ENCODE results near the gene EPHX1.
"Not testable (repeated sequence)": the region's sequence is repeated elsewhere in the genome, so short reads cannot be mapped to it uniquely, and the experiment has no call there.

EPHX1 gene

DNA sequence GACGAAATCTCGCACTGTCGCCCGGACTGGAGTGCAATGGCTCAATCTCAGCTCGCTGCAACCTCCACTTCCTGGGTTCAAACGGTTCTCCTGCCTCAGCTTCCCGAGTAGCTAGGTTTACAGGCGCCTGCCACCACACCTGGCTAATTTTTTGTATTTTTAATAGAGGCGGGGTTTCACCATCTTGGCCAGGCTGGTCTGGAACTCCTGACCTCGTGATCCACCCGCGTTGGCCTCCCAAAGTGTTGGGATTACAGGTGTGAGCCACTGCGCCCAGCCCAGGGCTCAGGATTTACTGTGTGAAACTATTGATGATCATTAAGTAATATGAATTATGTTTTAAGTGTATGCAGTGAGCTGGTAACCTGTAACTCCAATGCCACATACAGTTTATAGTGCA, 30.8 kb upstream of the EPHX1 start:
- not testable (repeated sequence) for H3K9ac ChIP-seq (ENCODE audit: low read length); H3K36me3 ChIP-seq (ENCODE audit: insufficient read depth, low read length); H3K27me3 ChIP-seq (ENCODE audit: control insufficient read depth in 1 of 2, insufficient read depth in 2 of 2, low read length in 2 of 2); H3K9me3 ChIP-seq (ENCODE audit: low read length)
- peaks cover 58% of the 10 kb centered on the region for H3K4me1 ChIP-seq (ENCODE audit: insufficient read depth, low read length)
- peak overlapping the region; percentile 21 for H3K27ac ChIP-seq (ENCODE audit: low read depth, low read length)
- peak overlapping the region in 1 of 2 donors; percentile 87 for H3K4me3 ChIP-seq (ENCODE audit: low read depth in 1 of 2, low read length in 2 of 2)

DNA sequence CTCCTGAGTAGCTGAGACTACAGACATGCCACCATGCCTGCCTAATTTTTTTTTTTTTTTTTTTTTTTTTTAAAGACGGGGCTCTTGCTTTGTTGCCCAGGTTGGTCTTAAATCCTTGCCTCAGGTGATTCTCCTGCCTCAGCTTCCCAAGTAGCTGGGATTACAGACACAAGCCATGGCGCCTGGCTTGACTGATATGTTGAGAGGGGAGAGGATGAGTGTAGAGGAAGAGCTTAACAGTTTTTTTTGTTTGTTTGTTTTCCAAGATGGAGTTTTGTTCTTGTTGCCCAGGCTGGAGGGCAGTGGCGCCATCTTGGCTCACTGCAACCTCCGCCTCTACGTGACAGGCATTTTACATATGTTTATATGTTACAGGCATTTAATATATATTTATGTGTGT, 29.8 kb upstream of the EPHX1 start:
- H3K27ac ChIP-seq (ENCODE audit: low read depth, low read length): no peak overlapping the region
- no peak overlapping the region for H3K4me3 ChIP-seq (ENCODE audit: low read depth in 1 of 2, low read length in 2 of 2)
- peaks cover 48% of the 10 kb centered on the region for H3K4me1 ChIP-seq (ENCODE audit: insufficient read depth, low read length)

DNA sequence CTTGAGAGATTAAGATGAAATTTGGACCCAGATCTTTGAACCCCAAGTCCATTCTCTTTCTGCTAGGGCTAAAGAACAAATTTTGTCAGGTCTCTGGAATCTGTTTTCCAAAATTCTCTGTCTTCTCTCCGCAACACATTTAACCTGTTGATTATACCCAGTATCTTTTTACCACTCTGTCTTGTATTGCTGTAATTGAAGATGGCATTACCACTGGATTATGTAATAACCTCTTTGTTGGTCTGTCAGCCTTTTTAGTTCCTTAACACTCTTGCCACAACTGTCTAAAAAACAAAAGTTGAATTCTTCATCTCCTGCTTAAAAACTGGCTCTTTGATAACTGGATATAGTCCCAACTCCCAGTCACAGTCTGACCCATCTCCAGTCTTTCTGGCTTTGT, 29.3 kb upstream of the EPHX1 start:
- peaks cover 7% of the 10 kb centered on the region for H3K36me3 ChIP-seq (ENCODE audit: insufficient read depth, low read length)
- peaks cover 43% of the 10 kb centered on the region for H3K4me1 ChIP-seq (ENCODE audit: insufficient read depth, low read length)
- H3K4me3 ChIP-seq (ENCODE audit: low read depth in 1 of 2, low read length in 2 of 2): no peak overlapping the region
- no peaks in the 10 kb centered on the region for H3K27me3 ChIP-seq (ENCODE audit: control insufficient read depth in 1 of 2, insufficient read depth in 2 of 2, low read length in 2 of 2)
- no peaks in the 10 kb centered on the region for H3K9me3 ChIP-seq (ENCODE audit: low read length)
- H3K9ac ChIP-seq (ENCODE audit: low read length): no peak overlapping the region
- peak overlapping the region; percentile 10 for H3K27ac ChIP-seq (ENCODE audit: low read depth, low read length)

More for the DNA sequence above, 29.8 kb upstream of the EPHX1 start:
- no peaks in the 10 kb centered on the region for H3K9me3 ChIP-seq (ENCODE audit: low read length)
- H3K9ac ChIP-seq (ENCODE audit: low read length): no peak overlapping the region
- H3K27me3 ChIP-seq (ENCODE audit: control insufficient read depth in 1 of 2, insufficient read depth in 2 of 2, low read length in 2 of 2): no peaks in the 10 kb centered on the region
- peaks cover 7% of the 10 kb centered on the region for H3K36me3 ChIP-seq (ENCODE audit: insufficient read depth, low read length)

DNA sequence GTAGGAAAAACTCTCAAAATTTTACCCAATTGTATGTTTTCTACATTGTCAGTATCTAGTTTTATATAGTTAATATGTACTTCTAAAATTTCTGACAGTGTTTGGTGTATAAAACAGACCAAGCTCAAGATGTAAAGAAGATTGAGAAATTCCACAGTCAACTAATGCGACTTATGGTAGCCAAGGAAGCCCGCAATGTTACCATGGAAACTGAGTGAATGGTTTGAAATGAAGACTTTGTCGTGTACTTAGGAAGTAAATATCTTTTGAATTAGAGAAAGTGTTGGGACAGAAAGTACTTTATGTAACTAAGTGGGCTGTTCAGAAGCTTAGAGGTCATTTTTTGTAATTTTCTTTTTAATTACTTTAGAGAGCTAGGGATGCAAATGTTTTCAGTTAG, 20.8 kb upstream of the EPHX1 start:
- not testable (repeated sequence) for H3K9ac ChIP-seq (ENCODE audit: low read length); H3K4me1 ChIP-seq (ENCODE audit: insufficient read depth, low read length); H3K9me3 ChIP-seq (ENCODE audit: low read length); H3K27me3 ChIP-seq (ENCODE audit: control insufficient read depth in 1 of 2, insufficient read depth in 2 of 2, low read length in 2 of 2); H3K27ac ChIP-seq (ENCODE audit: low read depth, low read length); H3K4me3 ChIP-seq (ENCODE audit: low read depth in 1 of 2, low read length in 2 of 2)
- peaks cover 34% of the 10 kb centered on the region for H3K36me3 ChIP-seq (ENCODE audit: insufficient read depth, low read length)

DNA sequence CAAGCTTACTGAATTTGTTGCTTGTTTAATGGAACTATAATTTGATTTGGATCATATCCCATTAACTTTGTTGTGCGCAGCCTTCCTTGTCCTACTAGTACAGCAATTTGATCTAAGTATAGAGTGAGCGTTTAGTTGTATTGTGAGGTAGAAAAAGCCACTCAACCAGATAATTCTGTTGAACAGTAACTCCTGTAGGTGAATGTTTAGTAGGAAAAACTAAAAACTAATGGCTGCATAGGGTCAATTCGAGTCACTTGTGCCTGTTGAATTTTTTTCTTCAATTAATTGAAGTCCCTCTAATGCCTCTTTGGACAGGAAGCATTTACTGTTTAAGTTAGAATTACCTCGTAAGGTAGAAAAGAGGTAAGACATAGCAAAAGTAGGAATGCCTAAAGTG, 15.0 kb upstream of the EPHX1 start:
- Histone ChIP-seq H3K27me3 (ENCODE audit: control insufficient read depth in 1 of 2, insufficient read depth in 2 of 2, low read length in 2 of 2) (no peaks in the 10 kb centered on the region), H3K36me3 (ENCODE audit: insufficient read depth, low read length) (peaks cover 10% of the 10 kb centered on the region), H3K9ac (ENCODE audit: low read length) (no peak overlapping the region), H3K27ac (ENCODE audit: low read depth, low read length) (no peak overlapping the region), H3K4me3 (ENCODE audit: low read depth in 1 of 2, low read length in 2 of 2) (no peak overlapping the region), H3K4me1 (ENCODE audit: insufficient read depth, low read length) (no peaks in the 10 kb centered on the region), H3K9me3 (ENCODE audit: low read length) (no peaks in the 10 kb centered on the region)

DNA sequence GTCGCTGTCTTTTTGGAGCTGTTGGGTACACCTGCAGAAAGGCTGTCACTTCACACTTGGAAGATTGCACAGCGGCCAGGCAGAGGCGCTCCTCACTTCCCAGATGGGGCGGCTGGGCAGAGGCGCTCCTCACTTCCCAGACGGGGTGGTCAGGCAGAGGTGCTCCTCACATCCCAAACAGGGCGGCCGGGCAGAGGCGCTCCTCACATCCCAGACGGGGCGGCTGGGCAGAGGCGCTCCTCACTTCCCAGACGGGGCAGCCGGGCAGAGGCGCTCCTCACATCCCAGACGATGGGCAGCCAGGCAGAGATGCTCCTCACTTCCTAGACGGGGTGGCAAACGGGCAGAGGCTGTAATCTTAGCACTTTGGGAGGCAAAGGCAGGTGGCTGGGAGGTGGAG, 13.8 kb upstream of the EPHX1 start:
- not testable (repeated sequence) for H3K4me1 ChIP-seq (ENCODE audit: insufficient read depth, low read length); H3K9ac ChIP-seq (ENCODE audit: low read length); H3K36me3 ChIP-seq (ENCODE audit: insufficient read depth, low read length); H3K4me3 ChIP-seq (ENCODE audit: low read depth in 1 of 2, low read length in 2 of 2); H3K9me3 ChIP-seq (ENCODE audit: low read length); H3K27ac ChIP-seq (ENCODE audit: low read depth, low read length); H3K27me3 ChIP-seq (ENCODE audit: control insufficient read depth in 1 of 2, insufficient read depth in 2 of 2, low read length in 2 of 2)

DNA sequence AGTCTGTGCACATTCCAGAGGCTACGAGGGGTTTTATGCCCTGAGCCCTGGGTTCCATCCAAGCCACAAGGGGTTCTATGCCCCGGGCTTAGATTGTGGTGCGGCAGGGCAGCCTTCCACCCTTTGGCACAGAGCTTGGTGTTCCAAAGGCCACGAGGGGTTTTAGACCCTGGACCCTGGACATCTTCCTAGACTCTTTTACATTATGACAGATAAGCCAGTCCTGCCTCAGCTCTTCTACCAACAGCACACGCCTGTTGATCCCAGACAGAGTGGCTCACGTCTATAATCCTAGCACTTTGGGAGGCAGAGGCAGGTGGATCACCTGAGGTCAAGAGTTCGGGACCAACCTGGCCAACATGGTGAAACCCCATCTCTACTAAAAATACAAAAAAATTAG, 8.8 kb upstream of the EPHX1 start:
- not testable (repeated sequence) for H3K27ac ChIP-seq (ENCODE audit: low read depth, low read length); H3K4me1 ChIP-seq (ENCODE audit: insufficient read depth, low read length); H3K4me3 ChIP-seq (ENCODE audit: low read depth in 1 of 2, low read length in 2 of 2); H3K9me3 ChIP-seq (ENCODE audit: low read length); H3K9ac ChIP-seq (ENCODE audit: low read length); H3K27me3 ChIP-seq (ENCODE audit: control insufficient read depth in 1 of 2, insufficient read depth in 2 of 2, low read length in 2 of 2); H3K36me3 ChIP-seq (ENCODE audit: insufficient read depth, low read length)

DNA sequence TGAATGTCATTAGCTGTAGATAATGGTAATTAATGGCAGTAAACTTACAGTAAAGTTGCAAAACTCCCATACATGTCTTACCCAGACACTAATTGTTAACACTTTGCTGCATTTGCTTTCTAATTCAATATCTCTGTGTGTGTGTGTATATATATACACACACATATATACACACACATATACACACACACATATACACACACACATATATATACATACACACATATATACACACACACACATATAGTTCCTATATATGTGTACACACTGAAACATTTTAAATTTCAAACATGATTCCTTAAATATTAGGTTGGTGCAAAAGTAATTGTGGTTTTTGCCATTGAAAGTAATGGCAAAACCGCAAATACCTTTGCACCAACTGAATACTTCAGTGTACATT, 3.7 kb upstream of the EPHX1 start:
- H3K27ac ChIP-seq (ENCODE audit: low read depth, low read length): no peak overlapping the region
- no peaks in the 10 kb centered on the region for H3K9me3 ChIP-seq (ENCODE audit: low read length)
- no peaks in the 10 kb centered on the region for H3K27me3 ChIP-seq (ENCODE audit: control insufficient read depth in 1 of 2, insufficient read depth in 2 of 2, low read length in 2 of 2)
- no peak overlapping the region for H3K4me3 ChIP-seq (ENCODE audit: low read depth in 1 of 2, low read length in 2 of 2)
- H3K36me3 ChIP-seq (ENCODE audit: insufficient read depth, low read length): no peaks in the 10 kb centered on the region
- H3K9ac ChIP-seq (ENCODE audit: low read length): no peak overlapping the region
- H3K4me1 ChIP-seq (ENCODE audit: insufficient read depth, low read length): peaks cover 4% of the 10 kb centered on the region

DNA sequence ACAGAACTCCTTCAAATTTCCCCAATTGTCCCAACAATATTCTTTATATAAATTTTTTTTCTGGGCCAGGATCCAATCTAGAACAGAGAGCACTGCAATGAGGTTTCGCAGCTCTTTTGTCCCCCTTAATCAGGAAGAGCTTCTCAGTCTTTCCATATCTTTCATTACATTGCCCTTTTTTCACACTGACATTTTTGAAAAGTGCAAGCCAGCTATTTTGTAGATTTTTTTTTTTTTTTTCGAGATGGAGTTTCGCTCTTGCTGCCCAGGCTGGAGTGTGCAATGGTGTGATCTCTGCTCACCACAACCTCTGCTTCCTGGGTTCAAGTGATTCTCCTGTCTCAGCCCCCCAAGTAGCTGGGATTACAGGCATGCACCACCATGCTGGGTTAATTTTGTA, 3.2 kb upstream of the EPHX1 start:
- not testable (repeated sequence) for H3K27me3 ChIP-seq (ENCODE audit: control insufficient read depth in 1 of 2, insufficient read depth in 2 of 2, low read length in 2 of 2)

DNA sequence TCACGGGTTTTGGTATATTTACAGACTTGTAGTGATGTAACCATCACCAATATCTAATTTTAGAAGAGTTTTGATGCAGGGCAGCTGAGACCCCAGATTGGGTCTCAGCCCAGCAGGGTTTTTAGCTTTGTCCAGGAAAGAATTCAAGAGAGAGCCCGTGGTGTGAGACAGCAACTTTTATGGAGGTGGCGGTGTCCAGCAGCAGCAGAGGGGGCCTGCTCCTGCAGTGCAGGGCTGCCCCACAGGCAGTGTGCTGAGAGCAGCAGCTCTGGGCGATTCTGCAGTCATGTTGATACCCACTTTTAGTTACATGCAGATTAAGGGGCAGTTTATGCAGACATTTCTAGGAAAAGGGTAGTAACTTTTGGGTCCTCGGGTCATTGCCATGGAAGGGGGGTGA, 1.8 kb upstream of the EPHX1 start:
- Histone ChIP-seq H3K27me3 (ENCODE audit: control insufficient read depth in 1 of 2, insufficient read depth in 2 of 2, low read length in 2 of 2) (no peaks in the 10 kb centered on the region), H3K27ac (ENCODE audit: low read depth, low read length) (no peak overlapping the region), H3K9me3 (ENCODE audit: low read length) (no peaks in the 10 kb centered on the region), H3K4me3 (ENCODE audit: low read depth in 1 of 2, low read length in 2 of 2) (no peak overlapping the region), H3K9ac (ENCODE audit: low read length) (no peak overlapping the region), H3K36me3 (ENCODE audit: insufficient read depth, low read length) (no peaks in the 10 kb centered on the region), H3K4me1 (ENCODE audit: insufficient read depth, low read length) (peaks cover 23% of the 10 kb centered on the region)

More for the DNA sequence above, 3.2 kb upstream of the EPHX1 start:
- not testable (repeated sequence) for H3K4me3 ChIP-seq (ENCODE audit: low read depth in 1 of 2, low read length in 2 of 2); H3K27ac ChIP-seq (ENCODE audit: low read depth, low read length); H3K9me3 ChIP-seq (ENCODE audit: low read length); H3K36me3 ChIP-seq (ENCODE audit: insufficient read depth, low read length); H3K9ac ChIP-seq (ENCODE audit: low read length); H3K4me1 ChIP-seq (ENCODE audit: insufficient read depth, low read length)

DNA sequence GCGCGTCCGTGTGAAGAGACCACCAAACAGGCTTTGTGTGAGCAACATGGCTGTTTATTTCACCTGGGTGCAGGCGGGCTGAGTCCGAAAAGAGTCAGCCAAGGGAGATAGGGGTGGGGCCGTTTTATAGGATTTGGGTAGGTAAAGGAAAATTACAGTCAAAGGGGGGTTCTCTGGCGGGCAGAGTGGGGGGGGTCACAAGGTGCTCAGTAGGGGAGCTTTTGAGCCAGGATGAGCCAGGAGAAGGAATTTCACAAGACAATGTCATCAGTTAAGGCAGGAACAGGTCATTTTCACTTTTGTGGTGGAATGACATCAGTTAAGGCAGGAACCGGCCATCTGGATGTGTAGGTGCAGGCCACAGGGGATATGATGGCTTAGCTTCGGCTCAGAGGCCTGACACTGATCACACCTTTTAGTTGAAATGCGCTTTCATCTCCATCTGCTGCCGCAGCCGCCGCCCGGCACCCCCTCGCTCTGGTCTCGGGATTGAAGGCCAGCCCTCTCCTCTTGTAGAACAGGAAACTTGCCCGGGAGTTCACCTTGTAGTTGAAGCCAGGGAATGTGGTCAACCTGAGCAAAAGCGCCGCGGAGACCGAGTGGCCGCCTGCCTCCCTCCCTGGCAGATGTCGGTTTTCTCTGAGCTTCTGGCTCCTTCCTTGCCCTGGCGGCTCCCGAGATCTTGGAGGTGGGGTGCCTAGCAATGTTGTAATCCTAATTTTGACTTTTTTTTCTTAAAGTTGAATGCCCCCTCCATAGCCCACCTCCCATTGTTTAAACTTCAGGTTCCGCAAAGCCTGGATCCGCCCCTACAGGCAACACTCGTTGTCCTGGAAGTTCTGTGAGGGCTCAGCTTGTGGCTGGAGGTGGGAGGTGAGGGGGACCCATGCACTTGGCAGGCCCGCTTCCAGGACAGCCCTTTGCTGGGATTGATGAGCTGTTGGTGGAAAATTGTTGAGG, 935 bp downstream of the EPHX1 start:
- Histone ChIP-seq H3K9ac (ENCODE audit: low read length) (peak overlapping the region; percentile 41), H3K27ac (ENCODE audit: low read depth, low read length) (peak overlapping the region; percentile 67), H3K4me3 (ENCODE audit: low read depth in 1 of 2, low read length in 2 of 2) (peak overlapping the region; percentile 56 to 66), H3K4me1 (ENCODE audit: insufficient read depth, low read length) (peaks cover 47% of the 10 kb centered on the region)
- H3K27me3 ChIP-seq (ENCODE audit: control insufficient read depth in 1 of 2, insufficient read depth in 2 of 2, low read length in 2 of 2); H3K9me3 ChIP-seq (ENCODE audit: low read length); H3K36me3 ChIP-seq (ENCODE audit: insufficient read depth, low read length): not testable (repeated sequence)

Data from muscle layer of colon (tissue), 2 donors.